HepG2 (cell line): ENCODE measurements around the gene STRBP. TPM values are rescaled to one million over a fixed set of nuclear protein-coding genes. Genes with fewer than 3 reads are reported as not detected.

Experiments used
- ATAC-seq: fragments of 200-7000 bp; cut with Tn5 transposase; 3 replicates; pipeline ENCODE4 v1.9.1; 2020; ENCODE audit warnings: mild to moderate bottlenecking, moderate library complexity
- BruUV-seq: library from RNA; stranded (reverse); fragments of 400-500 nt; replicated peaks from 2 replicates; lab custom pipeline; 2021; lab: Mats Ljungman, UMichigan
- CTCF ChIA-PET: fragments of 300-600 bp; formaldehyde crosslinking; extraction: SDS; loops from one replicate; lab custom pipeline; 2021; ENCODE audit warnings: low total read pairs, inconsistent platforms, low intra/inter-chr PET ratio; lab: Yijun Ruan, JAX
- POLR2A ChIA-PET: fragments of 350-600 bp; sonication (Branson Sonifier 250); formaldehyde crosslinking; loops from one replicate; lab custom pipeline; 2020; ENCODE audit warnings: antibody characterized with exemption, inconsistent platforms; lab: Yijun Ruan, JAX
- DNase-seq: peaks from one replicate; pipeline ENCODE4 v3.0.0-alpha.2; 2015; ENCODE audit warnings: low spot score
- FAIRE-seq: peaks from 3 replicates; lab custom pipeline; 2011; peaks lifted over from hg19 to GRCh38; lab: Jason Lieb, UNC
- H2AFZ ChIP-seq: one replicate; pipeline ENCODE4 v1.6.1; 2011; ENCODE audit warnings: low read length, inconsistent platforms
- H3K27ac ChIP-seq: fragments of 300-600 bp; 3 replicates; pipeline ENCODE4 v1.8.0; 2011; ENCODE audit warnings: mixed run types, mild to moderate bottlenecking, mixed read lengths, low read length, inconsistent platforms; ENCODE audit not compliant: insufficient read depth; ENCODE audit errors: extremely low read length
- H3K27me3 ChIP-seq, 2 experiments: fragments of 200-600 bp in 1 of 2; 2 replicates in 1 of 2; 3 replicates in 1 of 2; pipeline versions ENCODE4 v1.6.0 to v1.8.0; 2011; ENCODE audit warnings: low read length in 2 of 2, mild to moderate bottlenecking in 2 of 2, moderate library complexity in 2 of 2, inconsistent platforms in 1 of 2; ENCODE audit not compliant: insufficient read depth in 2 of 2, control insufficient read depth in 1 of 2
- H3K36me3 ChIP-seq, 2 experiments: fragments of 200-600 bp in 1 of 2; replicated peaks in 1 of 2; 2 replicates in 1 of 2; 3 replicates in 1 of 2; pipeline versions ENCODE4 v1.5.1 to v1.8.0; 2011; ENCODE audit warnings: low read length in 2 of 2, inconsistent platforms in 1 of 2; ENCODE audit not compliant: insufficient read depth in 2 of 2, control insufficient read depth in 1 of 2
- H3K4me1 ChIP-seq: 2 replicates; pipeline ENCODE4 v1.5.1; 2012; ENCODE audit warnings: low read length, inconsistent platforms; ENCODE audit not compliant: insufficient read depth
- H3K4me2 ChIP-seq: 2 replicates; pipeline ENCODE4 v1.6.0; 2011; ENCODE audit warnings: low read depth, low read length, inconsistent platforms
- H3K4me3 ChIP-seq, 3 experiments: fragments of 200-600 bp in 1 of 3; sonication (generic), shearing (Covaris generic) in 1 of 3; replicated peaks in 1 of 3; 2 replicates each; pipeline ENCODE4 v1.5.1; 2011 to 2016; ENCODE audit warnings: low read length in 3 of 3, inconsistent platforms in 2 of 3, low read depth in 2 of 3, mild to moderate bottlenecking in 2 of 3, control low read depth in 1 of 3, mixed read lengths in 1 of 3; ENCODE audit not compliant: insufficient read depth in 1 of 3
- H3K79me2 ChIP-seq: one replicate; pipeline ENCODE4 v1.6.1; 2011; ENCODE audit warnings: low read length, inconsistent platforms; ENCODE audit not compliant: insufficient read depth
- H3K9ac ChIP-seq: 2 replicates; pipeline ENCODE4 v1.6.0; 2011; ENCODE audit warnings: mild to moderate bottlenecking, low read depth, low read length, inconsistent platforms; ENCODE audit not compliant: insufficient read depth
- H3K9me3 ChIP-seq: 2 replicates; pipeline ENCODE4 v1.5.1; 2012; ENCODE audit warnings: mild to moderate bottlenecking, low read length
- H4K20me1 ChIP-seq: 2 replicates; pipeline ENCODE4 v1.6.0; 2011; ENCODE audit warnings: inconsistent platforms, mild to moderate bottlenecking, low read length, moderate library complexity; ENCODE audit not compliant: insufficient read depth
- CBFB ChIP-seq: sonication (generic); formaldehyde crosslinking; IDR thresholded peaks from 2 replicates; pipeline ENCODE4 v1.4.0; 2020; ENCODE audit warnings: missing genetic modification reagents
- IKZF1 ChIP-seq: fragments of 450-650 bp; IDR thresholded peaks from 2 replicates; pipeline ENCODE4 v1.7.1; 2016
- JUN ChIP-seq: sonication (generic); formaldehyde crosslinking; IDR thresholded peaks from 2 replicates; pipeline ENCODE4 v1.4.0; 2020; ENCODE audit warnings: mild to moderate bottlenecking, missing genetic modification reagents
- MTF2 ChIP-seq: sonication (generic); formaldehyde crosslinking; IDR thresholded peaks from 2 replicates; pipeline ENCODE4 v1.5.0; 2020; ENCODE audit warnings: missing genetic modification reagents, borderline replicate concordance
- PTBP1 ChIP-seq: fragments of 200-400 bp; formaldehyde crosslinking; IDR thresholded peaks from 2 replicates; pipeline ENCODE4 v1.6.1; 2018; ENCODE audit warnings: low read length, low read depth; ENCODE audit not compliant: poor library complexity, severe bottlenecking
- TBP ChIP-seq: sonication (generic); formaldehyde crosslinking; IDR thresholded peaks from 2 replicates; pipeline ENCODE4 v1.5.0; 2020; ENCODE audit warnings: missing genetic modification reagents
- THRA ChIP-seq: sonication (generic); formaldehyde crosslinking; IDR thresholded peaks from 2 replicates; pipeline ENCODE4 v1.4.0; 2020; ENCODE audit warnings: missing genetic modification reagents, borderline replicate concordance
- ZBTB34 ChIP-seq: sonication (generic); formaldehyde crosslinking; IDR thresholded peaks from 2 replicates; pipeline ENCODE4 v1.8.0; 2022; ENCODE audit warnings: mild to moderate bottlenecking, missing genetic modification reagents
- ZFP1 ChIP-seq: IDR thresholded peaks from 2 replicates; pipeline ENCODE4 v1.6.1; 2016
- ZMAT5 ChIP-seq: sonication (generic); formaldehyde crosslinking; IDR thresholded peaks from 2 replicates; pipeline ENCODE4 v1.5.0; 2020; ENCODE audit warnings: mild to moderate bottlenecking, low read depth, missing genetic modification reagents, borderline replicate concordance
- ZNF10 ChIP-seq: sonication (generic); formaldehyde crosslinking; IDR thresholded peaks from 2 replicates; pipeline ENCODE4 v1.4.0; 2020; ENCODE audit warnings: mild to moderate bottlenecking, low read depth, missing genetic modification reagents, borderline replicate concordance
- ZNF280D ChIP-seq: sonication (generic); formaldehyde crosslinking; IDR thresholded peaks from 2 replicates; pipeline ENCODE4 v1.5.1; 2020; ENCODE audit warnings: mild to moderate bottlenecking, missing genetic modification reagents
- ZNF33A ChIP-seq: sonication (generic); formaldehyde crosslinking; IDR thresholded peaks from 2 replicates; pipeline ENCODE4 v1.5.1; 2020; ENCODE audit warnings: missing genetic modification reagents, mild to moderate bottlenecking, moderate library complexity, borderline replicate concordance
- ZNF800 ChIP-seq: sonication (generic); formaldehyde crosslinking; IDR thresholded peaks from 2 replicates; pipeline ENCODE4 v1.4.0; 2020; ENCODE audit warnings: missing genetic modification reagents
- ZNF883 ChIP-seq: sonication (generic); formaldehyde crosslinking; IDR thresholded peaks from 2 replicates; pipeline ENCODE4 v1.5.1; 2020; ENCODE audit warnings: mild to moderate bottlenecking, missing genetic modification reagents; ENCODE audit errors: not compliant biosample characterization
- WGBS: methylation state at CpG from one replicate; pipeline ENCODE4 v1.1.6; 2017; ENCODE audit warnings: low lambda C conversion rate; 5-methylcytosine and 5-hydroxymethylcytosine counted together
- in situ Hi-C: cut with HindIII; loops from 2 replicates; pipeline ENCODE4 v1.10.0; 2017; ENCODE audit warnings: low pct_unique_long_range_greater_than_20kb; ENCODE audit not compliant: extremely low pct_ligation_motif_present
- intact Hi-C: fragments of 100-400 bp; cut with micrococcal nuclease; formaldehyde crosslinking; loops from one replicate; pipeline ENCODE4 v1.10.0; 2022; ENCODE audit not compliant: unreplicated experiment
- polyA plus RNA-seq, 8 experiments: library from polyadenylated mRNA; depleted of rRNA in 3 of 8; stranded (reverse) in 7 of 8; unstranded in 1 of 8; fragments of >200 nt; fragmentation: Illumina TruSeq in 4 of 8; extraction: Trizol in 4 of 8; gene quantifications; 2 replicates each; pipeline versions ENCODE4 v1.2.1 to v1.2.3, GENCODE V29; 2011 to 2016; ENCODE audit warnings: low read depth in 4 of 8, missing spikeins in 1 of 8, mixed read lengths in 1 of 8; ENCODE audit not compliant: insufficient read depth in 1 of 8
- total RNA-seq, 5 experiments: library from RNA; depleted of rRNA; stranded (reverse); fragments of >200 nt; fragmentation: Illumina TruSeq; extraction: Trizol; gene quantifications; 2 replicates each; pipeline ENCODE4 v1.2.3, GENCODE V29; 2016; ENCODE audit warnings: low read depth in 1 of 5

The STRBP gene
- total and polyA plus RNA-seq, 2 of the 13 experiments (the other 11 are each of a cell fraction or from before 2014, with no cell fraction given): 14.5 to 38.5 TPM

- no peaks in the 10 kb centered on the region for H3K27me3 ChIP-seq
- no TSS peak for BruUV-seq
- DNase-seq (no peak), ATAC-seq (no peak), FAIRE-seq (no peak)
- H2AFZ ChIP-seq: no peak overlapping the region
- no peaks in the 10 kb centered on the region for H3K9me3 ChIP-seq
- intact Hi-C loops: no loop called here
- in situ Hi-C loops: no loop called here
- H3K4me2 ChIP-seq: no peak overlapping the region
- H3K9ac ChIP-seq: no peak overlapping the region
- TF ChIP-seq ZFP1 (CRISPR knock-in tag) (no peak), ZNF10 (CRISPR knock-in tag) (no peak), TBP (CRISPR knock-in tag) (no peak), MTF2 (CRISPR knock-in tag) (no peak), ZNF33A (CRISPR knock-in tag) (no peak), PTBP1 (no peak), JUN (CRISPR knock-in tag) (no peak), ZMAT5 (CRISPR knock-in tag) (no peak), ZNF883 (CRISPR knock-in tag) (no peak), IKZF1 (no peak), ZNF800 (no peak), ZNF280D (CRISPR knock-in tag) (no peak), THRA (CRISPR knock-in tag) (no peak), ZBTB34 (no peak), CBFB (CRISPR knock-in tag) (no peak)
- H3K4me3 ChIP-seq: no peak overlapping the region
- peaks cover 24% of the 10 kb centered on the region for H3K4me1 ChIP-seq
- 97% methylated on average over 3 of the region's 3 CpGs for WGBS
- ChIA-PET POLR2A (no interaction called here), CTCF (no interaction called here)
- H3K79me2 ChIP-seq: peaks cover 6% of the 10 kb centered on the region
- H3K36me3 ChIP-seq: no peaks in the 10 kb centered on the region
- H4K20me1 ChIP-seq: no peaks in the 10 kb centered on the region; the same call in 1 of the 2 replicates
- no peak overlapping the region for H3K27ac ChIP-seq
These were observed 36.1 kb downstream of the STRBP start for GRCh38 chr9:123232332-123232731.
